SK-N-SH (cell line): ENCODE results near the gene AGPAT3. TPM values are rescaled to one million over a fixed set of nuclear protein-coding genes. Genes with fewer than 3 reads are reported as not detected.

Source experiments
- CTCF ChIA-PET: fragments of 300-600, 350-600 bp; formaldehyde crosslinking; extraction: SDS; loops from one replicate; lab custom pipeline; 2021; lab: Yijun Ruan, JAX
- POLR2A ChIA-PET: fragments of 350-600 bp; sonication (Branson Sonifier 250); formaldehyde crosslinking; extraction: SDS; loops from one replicate; lab custom pipeline; 2020; ENCODE audit warnings: antibody characterized with exemption, inconsistent platforms; lab: Yijun Ruan, JAX
- DNase-seq: peaks from one replicate; pipeline ENCODE4 v3.0.0; 2012
- H2AFZ ChIP-seq: fragments of 200-600 bp; sonication (generic); 2 replicates; pipeline ENCODE4 v1.8.1; 2016; ENCODE audit warnings: antibody characterized with exemption, mild to moderate bottlenecking, low read depth
- H3F3A ChIP-seq: fragments of 200-600 bp; sonication (generic); replicated peaks from 2 replicates; pipeline ENCODE3; 2016; ENCODE audit warnings: antibody characterized with exemption, mild to moderate bottlenecking; ENCODE audit not compliant: insufficient read depth
- H3K27ac ChIP-seq, 2 experiments: fragments of 200-500 bp in 1 of 2; fragments of 200-600 bp in 1 of 2; sonication (Bioruptor generic) in 1 of 2; sonication (generic), shearing (Covaris generic) in 1 of 2; 2 replicates each; pipeline versions ENCODE4 v1.5.1 to v1.6.1; 2014 to 2016; ENCODE audit warnings: low read depth in 2 of 2, inconsistent platforms in 1 of 2, low read length in 1 of 2, mild to moderate bottlenecking in 1 of 2, mixed read lengths in 1 of 2
- H3K27me3 ChIP-seq: fragments of 200-600 bp; sonication (generic), shearing (Covaris generic); 2 replicates; pipeline ENCODE4 v1.6.1; 2016; ENCODE audit warnings: mixed run types; ENCODE audit not compliant: insufficient read depth
- H3K36me3 ChIP-seq, 2 experiments: fragments of 200-500 bp in 1 of 2; fragments of 200-600 bp in 1 of 2; sonication (Bioruptor generic) in 1 of 2; sonication (generic) in 1 of 2; replicated peaks in 1 of 2; 2 replicates each; pipeline versions ENCODE3 to v1.5.1; 2014 to 2016; ENCODE audit warnings: low read length in 1 of 2, mild to moderate bottlenecking in 1 of 2; ENCODE audit not compliant: insufficient read depth in 2 of 2, control insufficient read depth in 1 of 2
- H3K4me1 ChIP-seq, 2 experiments: fragments of 200-500 bp in 1 of 2; fragments of 200-600 bp in 1 of 2; sonication (Bioruptor generic) in 1 of 2; sonication (generic), shearing (Covaris generic) in 1 of 2; 2 replicates each; pipeline versions ENCODE4 v1.5.1 to v1.6.1; 2014 to 2016; ENCODE audit warnings: low read depth in 1 of 2, low read length in 1 of 2, mixed run types in 1 of 2; ENCODE audit not compliant: insufficient read depth in 2 of 2, control insufficient read depth in 1 of 2
- H3K4me2 ChIP-seq: fragments of 200-600 bp; sonication (generic), shearing (Covaris generic); 2 replicates; pipeline ENCODE4 v1.6.1; 2017; ENCODE audit warnings: mixed run types
- H3K4me3 ChIP-seq, 2 experiments: fragments of 200-500 bp in 1 of 2; fragments of 200-600 bp in 1 of 2; sonication (Bioruptor generic) in 1 of 2; sonication (generic), shearing (Covaris generic) in 1 of 2; 2 replicates each; pipeline versions ENCODE4 v1.5.1 to v1.8.1; 2014 to 2016; ENCODE audit warnings: low read depth in 2 of 2, inconsistent platforms in 1 of 2, low read length in 1 of 2, mild to moderate bottlenecking in 1 of 2, mixed read lengths in 1 of 2, moderate library complexity in 1 of 2
- H3K79me2 ChIP-seq: fragments of 200-600 bp; sonication (generic); 2 replicates; pipeline ENCODE4 v1.8.1; 2017; ENCODE audit warnings: mild to moderate bottlenecking; ENCODE audit not compliant: insufficient read depth
- H3K9ac ChIP-seq: fragments of 200-600 bp; sonication (generic); 2 replicates; pipeline ENCODE4 v1.6.1; 2017; ENCODE audit warnings: mixed run types
- H3K9me2 ChIP-seq: fragments of 200-600 bp; sonication (generic); 2 replicates; pipeline ENCODE4 v1.6.1; 2017; ENCODE audit warnings: mixed run types
- H3K9me3 ChIP-seq: fragments of 200-600 bp; sonication (generic); 2 replicates; pipeline ENCODE4 v1.6.1; 2017; ENCODE audit warnings: mixed run types, mild to moderate bottlenecking, moderate library complexity
- H4K20me1 ChIP-seq: fragments of 200-600 bp; sonication (generic); 2 replicates; pipeline ENCODE4 v1.6.1; 2017; ENCODE audit warnings: mild to moderate bottlenecking, mixed run types; ENCODE audit not compliant: insufficient read depth
- EZH2phosphoT487 ChIP-seq: fragments of 200-600 bp; sonication (generic); IDR thresholded peaks from 2 replicates; pipeline ENCODE4 v1.6.1; 2017; ENCODE audit warnings: low read depth, mixed run types, mild to moderate bottlenecking, antibody characterized with exemption, moderate library complexity, borderline replicate concordance
- GABPA ChIP-seq: IDR thresholded peaks from 2 replicates; pipeline ENCODE4 v1.4.0; 2012; ENCODE audit warnings: low read depth, mild to moderate bottlenecking
- GATA2 ChIP-seq: sonication (generic); formaldehyde crosslinking; IDR thresholded peaks from 2 replicates; pipeline ENCODE4 v1.5.0; 2020; ENCODE audit warnings: mild to moderate bottlenecking, missing genetic modification reagents
- NFIC ChIP-seq: IDR thresholded peaks from 2 replicates; pipeline ENCODE4 v1.4.0; 2012; ENCODE audit warnings: borderline replicate concordance
- PBX3 ChIP-seq: IDR thresholded peaks from 2 replicates; pipeline ENCODE4; 2012
- REST ChIP-seq: IDR thresholded peaks from 2 replicates; pipeline ENCODE4 v1.6.1; 2012; ENCODE audit warnings: mild to moderate bottlenecking, low read depth, low read length, moderate library complexity
- SMC3 ChIP-seq: IDR thresholded peaks from 2 replicates; pipeline ENCODE4 v1.6.1; 2012; ENCODE audit warnings: low read depth, low read length, improper control_type of control experiment
- TEAD4 ChIP-seq: IDR thresholded peaks from 2 replicates; pipeline ENCODE4 v1.4.0; 2012; ENCODE audit warnings: mild to moderate bottlenecking, borderline replicate concordance; ENCODE audit not compliant: insufficient read depth
- ZBTB33 ChIP-seq: IDR thresholded peaks from 2 replicates; pipeline ENCODE4 v1.4.0; 2012; ENCODE audit warnings: low read depth, borderline replicate concordance
- WGBS: methylation state at CpG from one replicate; pipeline ENCODE4 v1.1.6; 2017; ENCODE audit warnings: low lambda C conversion rate; 5-methylcytosine and 5-hydroxymethylcytosine counted together
- polyA plus RNA-seq, 3 experiments: library from polyadenylated mRNA; depleted of rRNA; stranded (reverse); fragments of >200 nt; gene quantifications; 2 replicates each; pipeline ENCODE4 v1.2.3, GENCODE V29; 2012

AGPAT3 gene
- polyA plus RNA-seq, 1 of the 3 experiments (the other 2 are of a cell fraction), result 35.3 TPM

GRCh38 chr21:43924421-43925095 is 59.5 kb downstream of the AGPAT3 start (continued):
- no peak for TF ChIP-seq PBX3

GRCh38 chr21:43925096-43925481 is 60.1 kb downstream of the AGPAT3 start:
- Histone ChIP-seq H3K79me2 (peaks cover 25% of the 10 kb centered on the region), H4K20me1 (peaks cover 34% of the 10 kb centered on the region), H3K4me3 (no peak overlapping the region), H3K4me2 (no peak overlapping the region), H3K9me3 (no peaks in the 10 kb centered on the region), H3K27ac (no peak overlapping the region), H3K9me2 (no peaks in the 10 kb centered on the region), H3K4me1 (peaks cover 0 to 35% of the 10 kb centered on the region in 2 experiments; a peak in 1 of 4 replicates), H3K27me3 (no peaks in the 10 kb centered on the region), H3K9ac (no peak overlapping the region), H3K36me3 (peaks cover 0 to 32% of the 10 kb centered on the region in 2 experiments), H3F3A (no peaks in the 10 kb centered on the region), H2AFZ (no peak overlapping the region)
- no peak for TF ChIP-seq GABPA
- TF ChIP-seq TEAD4, result no peak
- TF ChIP-seq NFIC, result no peak
- TF ChIP-seq ZBTB33, result no peak
- TF ChIP-seq EZH2phosphoT487, result no peak
- TF ChIP-seq SMC3, result no peak
- TF ChIP-seq GATA2 (CRISPR knock-in tag), result no peak
- no peak for TF ChIP-seq REST
- 100% methylated on average over 2 of the region's 13 CpGs for WGBS
- CTCF ChIA-PET, result interaction anchor here (3.5 kb wide), 1 partner anchor 14 kb away, joined by 14 read pairs; no protein-coding TSS in a partner anchor
- no peak for DNase-seq
- POLR2A ChIA-PET, result no interaction called here
